ENCODE measurements around the gene TMEM39B.
"Not testable (repeated sequence)": the region's sequence is repeated elsewhere in the genome, so short reads cannot be mapped to it uniquely, and the experiment has no call there.

DNA sequence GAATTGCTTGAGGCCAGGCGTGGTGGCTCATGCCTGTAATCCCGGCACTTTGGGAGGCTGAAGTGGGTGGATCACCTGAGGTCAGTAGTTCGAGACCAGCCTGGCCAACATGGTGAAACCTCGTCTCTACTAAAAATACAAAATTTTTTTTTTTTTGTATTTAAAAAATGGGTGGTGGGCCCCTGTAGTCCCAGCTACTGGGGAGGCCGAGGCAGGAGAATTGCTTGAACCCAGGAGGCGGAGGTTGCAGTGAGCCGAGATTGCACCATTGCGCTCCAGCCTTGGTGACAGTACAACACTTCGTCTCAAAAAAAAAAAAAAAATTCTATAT lies 61.2 kb downstream of the TMEM39B start:
- TF ChIP-seq POLR2A, TAF1 (IDR thresholded peaks at IDR 0.05; ENCODE audit: low read depth, low read length): not testable (repeated sequence)

Measured in GM12891 (cell line).